HuH-7.5 (cell line): ENCODE measurements around the gene IFRD1.
"Not testable (repeated sequence)": the region's sequence is repeated elsewhere in the genome, so short reads cannot be mapped to it uniquely, and the experiment has no call there.

Experiments
- DNase-seq: peaks from one replicate; pipeline ENCODE4 v3.0.0; 2011; ENCODE audit warnings: low spot score

IFRD1 gene

GRCh38 chr7:112516418-112516817, 66.2 kb downstream of the IFRD1 start:
- DNase-seq: not testable (repeated sequence)

DNA sequence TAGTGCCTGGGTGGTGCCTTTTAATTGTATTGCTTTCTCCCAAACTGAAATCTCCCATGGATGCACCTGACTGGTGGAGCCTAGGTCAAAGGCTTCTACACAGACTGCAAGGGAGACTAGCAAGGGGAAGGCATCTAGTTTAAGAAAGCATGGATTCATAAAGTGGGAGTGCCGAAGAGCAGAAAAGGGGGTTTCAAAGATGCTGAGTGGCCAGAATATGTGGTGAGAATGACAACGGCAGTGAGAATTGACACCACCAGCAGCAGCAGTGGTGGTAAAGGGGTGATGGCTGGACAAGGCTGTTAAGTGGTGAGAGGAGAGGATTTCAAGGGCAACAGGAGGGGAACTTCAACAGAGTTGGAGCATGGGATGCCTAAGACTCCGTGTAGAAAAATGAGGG, 67.2 kb downstream of the IFRD1 start:
- no peak for DNase-seq

DNA sequence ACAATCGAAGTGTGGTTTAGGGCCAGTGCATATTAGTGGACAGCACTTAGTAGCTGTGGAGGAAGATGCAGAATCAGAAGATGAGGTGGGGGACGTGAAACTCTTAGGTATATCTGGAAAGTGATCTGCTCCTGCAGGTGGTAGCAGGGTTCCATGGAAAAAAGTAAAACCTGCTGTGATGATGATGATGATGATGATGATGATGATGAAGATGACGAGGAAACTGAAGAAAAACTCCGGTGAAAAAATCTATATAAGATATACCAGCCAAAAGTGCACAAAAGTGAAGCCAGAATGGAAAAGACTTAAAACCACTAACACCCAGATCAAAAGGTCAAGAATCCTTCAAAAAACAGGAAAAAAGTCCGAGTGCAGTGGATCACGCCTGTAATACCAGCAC, 70.5 kb downstream of the IFRD1 start:
- DNase-seq: no peak

DNA sequence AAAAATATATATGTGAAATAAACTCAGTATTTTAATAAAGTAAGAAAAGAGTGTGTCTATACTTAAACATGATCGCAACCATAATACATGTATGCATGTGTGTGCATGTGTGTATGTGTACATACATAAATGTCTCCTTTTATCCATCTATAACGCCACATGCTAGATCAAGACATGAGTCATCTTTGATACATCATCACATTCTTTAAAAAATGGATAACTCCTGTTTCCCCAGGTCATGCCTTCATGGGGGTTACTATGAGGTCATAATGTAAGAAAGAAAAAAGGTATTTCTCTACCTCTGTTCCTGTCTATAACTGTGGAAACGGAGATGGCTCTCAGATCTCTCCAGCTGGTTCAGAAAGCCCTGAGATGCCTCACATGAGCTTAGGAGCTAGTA, 71.7 kb downstream of the IFRD1 start:
- no peak for DNase-seq

DNA sequence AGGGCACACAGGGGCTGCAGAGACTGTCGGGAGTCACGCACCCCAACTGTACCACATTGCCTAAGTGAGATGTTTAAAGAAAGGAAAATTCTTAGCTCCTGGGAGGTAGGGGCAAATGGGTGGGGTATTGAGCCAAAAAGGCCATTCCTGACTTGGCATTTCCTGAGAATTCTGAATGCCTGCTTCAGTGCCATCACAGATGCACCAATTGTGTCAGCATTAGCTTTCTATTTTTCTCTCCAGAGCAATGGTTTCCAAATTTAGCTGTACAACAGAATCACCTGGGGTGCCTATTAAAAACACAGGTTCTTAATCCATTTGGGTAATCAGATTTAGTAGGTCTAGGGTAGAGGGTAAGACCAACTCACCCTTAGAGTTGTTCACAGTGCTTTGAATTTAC, 73.6 kb downstream of the IFRD1 start:
- DNase-seq: no peak
